ENCODE data around the gene HPCAL1.
A peak's percentile ranks its signal among the peaks of the same experiment; 100 is the strongest.

Gene HPCAL1

DNA sequence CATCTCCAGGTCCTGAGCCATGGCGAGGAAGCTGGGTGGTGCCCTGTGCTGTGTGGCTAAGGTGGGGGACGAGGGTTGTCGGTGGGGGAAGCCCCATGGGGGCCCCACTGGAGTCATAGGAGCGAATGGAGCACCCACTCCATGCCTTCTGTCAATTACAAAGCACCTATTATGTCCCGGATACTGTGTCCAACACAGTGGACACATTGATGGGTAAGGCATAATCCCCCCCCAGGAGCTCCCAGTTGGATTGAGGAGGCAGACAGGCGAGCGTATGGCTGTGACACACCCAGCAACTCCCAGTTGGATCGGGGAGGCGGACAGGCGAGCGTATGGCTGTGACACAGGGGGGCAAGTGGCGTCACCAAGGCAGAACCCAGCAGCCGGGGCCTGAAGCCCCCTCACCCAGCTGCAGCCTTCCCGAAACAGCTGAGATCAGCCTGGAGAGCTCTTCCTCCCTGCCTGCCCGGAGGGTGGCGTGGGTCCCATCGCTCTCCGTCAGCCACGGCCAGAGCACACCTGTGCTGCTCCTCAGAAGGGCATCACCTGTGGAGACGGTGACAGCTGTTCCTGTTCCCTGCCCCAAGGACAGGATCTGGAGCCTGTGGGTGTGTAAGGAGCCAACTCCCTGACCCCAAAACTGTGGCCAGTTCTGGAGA, 69.6 kb downstream of the HPCAL1 start:
- no peak for DNase-seq

DNA sequence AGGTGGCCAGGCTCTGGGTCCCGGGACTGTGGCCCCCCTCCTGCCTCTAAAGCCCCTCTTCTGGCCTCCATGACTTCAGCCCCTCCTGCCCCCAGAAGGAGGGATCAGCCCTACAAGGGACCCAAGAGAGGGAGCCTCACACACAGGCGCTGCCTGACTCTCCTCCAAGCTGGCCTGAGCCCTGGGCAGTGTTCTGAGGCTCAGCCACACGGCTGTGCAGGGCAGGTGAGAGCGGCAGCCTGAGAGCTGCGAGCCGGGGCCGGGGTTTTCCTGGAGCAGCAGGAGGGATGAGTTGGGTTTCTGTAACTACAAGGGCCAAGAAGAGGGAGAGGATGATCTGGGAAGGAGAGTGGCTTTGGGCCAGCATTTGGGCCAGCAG, 70.1 kb downstream of the HPCAL1 start:
- DNase-seq, result no peak

DNA sequence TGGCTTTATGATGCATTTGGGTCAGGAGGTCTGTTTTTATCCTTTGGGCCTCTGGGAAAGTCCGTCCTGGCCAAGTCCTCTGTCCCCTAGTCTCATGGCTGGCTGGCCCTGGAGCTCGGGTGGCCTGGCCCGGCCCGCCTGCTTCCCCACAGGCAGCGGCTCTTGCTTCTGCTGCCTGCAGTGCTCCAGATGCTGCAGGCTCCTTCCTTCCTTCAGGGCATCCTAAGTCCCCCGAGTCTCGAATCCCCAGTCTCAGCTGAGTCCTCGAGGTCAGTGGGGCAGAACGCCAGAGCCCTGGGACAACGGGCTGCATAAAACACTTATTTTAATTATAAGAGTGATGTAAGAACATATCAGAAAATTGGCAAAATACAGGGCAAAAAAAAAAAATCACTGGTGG, 71.2 kb downstream of the HPCAL1 start:
- no peak for DNase-seq

DNA sequence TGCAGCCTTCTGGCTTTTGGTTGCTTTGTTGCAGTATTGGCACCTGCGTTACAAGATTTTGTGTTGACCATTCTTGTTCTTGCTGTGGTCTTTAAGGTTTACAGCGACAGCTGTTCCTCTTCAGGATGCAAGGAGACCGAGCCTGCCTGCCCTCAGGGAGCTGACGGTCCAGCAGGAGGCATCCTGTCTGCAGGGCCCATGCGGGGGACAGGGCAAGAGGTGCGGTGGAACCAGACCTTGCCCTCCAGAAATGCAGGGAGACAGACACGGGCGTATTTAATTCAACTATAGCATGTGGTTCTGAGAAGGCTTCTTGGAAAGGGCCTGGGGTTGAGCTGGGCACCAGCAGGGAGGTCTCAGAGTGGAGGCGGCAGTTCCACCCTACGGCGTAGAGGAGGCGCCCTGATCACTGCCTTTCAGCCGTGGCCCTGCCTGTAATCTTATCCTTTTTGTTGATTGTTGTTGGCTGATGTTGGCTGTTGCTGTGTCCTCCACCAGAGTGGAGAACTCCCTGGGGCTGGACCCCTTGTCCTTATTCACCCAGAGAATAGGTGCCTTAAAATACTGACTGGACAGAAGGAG, 71.7 kb downstream of the HPCAL1 start:
- DNase-seq, result no peak

DNA sequence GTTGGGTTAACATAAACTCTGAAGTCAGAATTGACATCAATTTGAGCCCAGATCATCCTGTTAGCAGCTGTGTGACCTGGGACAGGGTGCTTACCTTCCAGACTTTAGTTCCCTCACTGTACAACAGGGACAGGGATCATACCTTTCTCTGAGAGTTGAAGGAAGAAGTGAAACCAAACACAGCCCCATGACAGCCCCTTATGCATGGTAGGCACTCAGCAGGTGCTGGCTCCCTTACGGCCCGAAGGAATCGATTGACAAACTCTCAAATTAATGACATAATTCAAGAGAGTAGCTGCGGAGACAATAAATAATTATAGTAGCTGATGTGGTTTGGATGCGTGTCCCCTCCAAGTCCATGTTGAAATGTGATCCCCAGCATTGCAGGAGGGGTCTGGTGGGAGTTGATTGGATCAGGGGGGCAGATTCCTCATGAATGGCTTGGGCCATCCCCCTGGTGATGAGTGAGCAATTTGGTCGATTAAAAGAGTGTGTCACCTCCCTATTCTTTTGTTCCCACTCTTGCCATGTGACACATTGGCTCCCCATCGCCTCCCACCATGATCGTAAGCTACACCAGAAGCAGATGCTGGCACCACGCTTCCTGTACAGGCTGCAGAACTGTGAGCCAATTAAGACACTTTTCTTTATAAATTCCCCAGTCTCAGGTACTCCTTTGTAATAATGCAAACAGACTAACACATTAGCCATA, 73.0 kb downstream of the HPCAL1 start:
- peak; percentile 26 for DNase-seq

DNA sequence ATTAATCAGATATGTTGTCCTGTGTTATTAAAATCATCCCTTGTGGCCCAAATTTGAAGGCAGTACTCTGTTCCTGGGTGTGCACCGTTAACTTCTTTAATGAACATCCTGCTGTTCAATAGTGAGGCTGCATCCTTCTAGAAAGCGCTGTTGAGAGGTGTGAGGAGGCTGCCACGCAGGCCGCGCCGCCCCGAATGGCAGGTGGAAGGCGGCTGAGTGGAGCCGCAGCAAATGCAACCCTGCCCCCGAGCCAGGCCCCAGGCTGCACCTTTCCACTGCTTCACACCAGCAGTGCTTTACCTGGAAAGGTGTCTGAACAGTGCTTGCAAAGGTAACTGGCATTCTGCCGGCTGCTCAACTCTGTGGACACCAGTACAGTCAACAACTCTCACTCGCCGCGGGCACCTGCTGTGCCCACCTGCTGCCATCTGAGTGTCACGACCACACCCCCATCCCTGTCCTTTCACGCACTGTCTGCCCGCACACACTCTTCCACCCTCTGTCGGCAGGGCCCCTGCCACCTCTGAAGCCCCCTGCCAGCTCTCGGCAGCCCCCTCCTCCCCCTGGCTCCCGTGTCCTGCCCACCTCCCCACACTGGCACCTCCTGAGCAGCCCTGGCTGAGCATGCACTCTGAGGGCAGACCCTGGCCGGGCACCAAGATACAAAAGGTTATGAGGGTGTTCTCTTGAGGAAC, 74.5 kb downstream of the HPCAL1 start:
- DNase-seq, result no peak

DNA sequence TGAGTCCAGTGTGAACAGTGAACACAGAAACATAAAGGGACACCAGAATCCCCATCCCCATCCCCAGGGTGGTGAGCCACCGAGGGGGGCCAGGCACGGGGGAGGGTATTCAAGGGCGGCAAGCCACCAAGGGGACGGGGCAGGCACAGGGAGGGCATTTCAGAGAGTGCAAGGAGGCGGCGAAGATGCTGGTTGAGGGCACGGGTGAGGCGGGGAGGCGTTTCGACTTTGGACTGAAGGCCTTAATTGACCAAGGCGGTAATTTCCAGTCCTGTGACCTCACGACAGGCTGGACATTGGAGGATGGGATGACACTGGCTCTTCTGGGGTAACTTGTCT, 75.0 kb downstream of the HPCAL1 start:
- no peak for DNase-seq

DNA sequence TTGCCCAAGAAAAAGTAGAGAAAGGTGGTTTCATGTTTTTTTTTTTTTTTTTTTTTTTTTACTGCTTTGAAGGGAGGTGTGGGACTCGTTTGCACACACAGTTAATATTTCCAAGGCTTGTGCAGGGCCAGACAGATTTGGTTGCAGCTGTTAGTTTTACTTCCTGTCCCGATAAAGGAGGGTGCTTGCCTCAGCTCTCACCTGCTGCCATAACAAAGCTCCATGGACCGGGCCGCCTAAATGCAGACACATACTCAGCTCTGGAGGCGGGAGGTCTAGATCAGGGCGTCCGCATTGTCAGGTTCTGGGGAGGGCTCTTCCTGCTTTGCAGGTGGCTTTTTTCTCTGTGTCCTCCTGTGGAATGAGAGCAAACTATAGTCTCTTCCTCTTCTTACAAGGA, 75.5 kb downstream of the HPCAL1 start:
- no peak for DNase-seq

DNA sequence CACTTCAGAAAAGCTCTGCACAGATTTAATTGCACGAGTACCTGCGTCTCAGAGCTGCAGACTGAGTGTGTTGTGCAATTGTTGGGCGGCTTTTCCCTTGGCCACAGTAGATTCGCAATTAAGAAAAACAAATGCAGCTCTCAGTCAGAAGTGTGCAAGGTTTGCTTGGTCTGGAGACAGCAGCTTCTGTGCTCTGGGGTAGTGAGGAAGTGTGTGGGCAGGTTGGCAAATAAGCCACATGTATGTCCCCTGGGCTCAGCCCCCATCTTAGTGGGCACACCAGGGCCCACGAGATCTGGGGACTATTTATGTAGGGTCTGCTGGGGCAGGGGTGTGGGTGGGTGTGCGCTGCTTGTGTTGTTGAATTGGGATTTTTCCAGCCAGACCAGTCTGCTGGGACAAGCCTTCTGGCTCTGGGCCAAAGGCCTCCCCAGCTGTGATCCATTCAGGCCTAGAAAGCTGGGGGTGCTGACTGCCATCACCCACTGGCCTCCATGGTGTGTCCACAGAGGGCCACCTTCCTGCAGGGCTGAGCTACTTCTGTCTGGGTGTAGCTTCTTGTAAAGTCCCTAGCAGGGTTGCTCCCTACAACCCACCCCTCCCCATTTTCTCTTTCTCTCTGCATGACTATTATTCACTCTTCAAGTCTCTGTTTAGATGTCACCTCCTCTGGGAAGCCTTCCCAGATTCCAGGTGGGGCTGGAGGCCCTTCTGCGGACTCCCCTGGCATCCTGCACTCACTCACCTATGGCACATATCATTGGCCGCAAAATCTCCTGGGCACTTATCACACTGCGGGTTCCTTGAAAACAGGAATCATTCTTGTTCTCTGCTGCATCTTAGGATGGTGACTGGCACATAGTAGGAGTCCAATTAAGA, 77.6 kb downstream of the HPCAL1 start:
- no peak for DNase-seq

DNA sequence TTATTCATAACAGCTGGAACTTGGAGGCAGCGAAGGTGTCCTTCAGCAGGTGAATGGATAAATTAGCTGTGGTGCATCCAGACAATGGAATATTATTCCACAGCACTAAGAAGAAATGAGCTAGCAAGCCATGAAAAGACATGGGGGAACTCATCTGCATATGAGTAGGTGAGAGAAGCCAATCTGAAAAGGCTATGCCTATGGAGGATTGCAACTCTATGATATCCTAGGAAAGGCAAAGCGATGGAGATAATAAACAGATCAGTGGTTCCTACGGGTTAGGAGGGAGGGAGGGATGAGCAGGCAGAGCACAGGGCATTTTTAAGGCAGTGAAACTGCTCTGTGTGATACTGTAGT, 79.3 kb downstream of the HPCAL1 start:
- no peak for DNase-seq

DNA sequence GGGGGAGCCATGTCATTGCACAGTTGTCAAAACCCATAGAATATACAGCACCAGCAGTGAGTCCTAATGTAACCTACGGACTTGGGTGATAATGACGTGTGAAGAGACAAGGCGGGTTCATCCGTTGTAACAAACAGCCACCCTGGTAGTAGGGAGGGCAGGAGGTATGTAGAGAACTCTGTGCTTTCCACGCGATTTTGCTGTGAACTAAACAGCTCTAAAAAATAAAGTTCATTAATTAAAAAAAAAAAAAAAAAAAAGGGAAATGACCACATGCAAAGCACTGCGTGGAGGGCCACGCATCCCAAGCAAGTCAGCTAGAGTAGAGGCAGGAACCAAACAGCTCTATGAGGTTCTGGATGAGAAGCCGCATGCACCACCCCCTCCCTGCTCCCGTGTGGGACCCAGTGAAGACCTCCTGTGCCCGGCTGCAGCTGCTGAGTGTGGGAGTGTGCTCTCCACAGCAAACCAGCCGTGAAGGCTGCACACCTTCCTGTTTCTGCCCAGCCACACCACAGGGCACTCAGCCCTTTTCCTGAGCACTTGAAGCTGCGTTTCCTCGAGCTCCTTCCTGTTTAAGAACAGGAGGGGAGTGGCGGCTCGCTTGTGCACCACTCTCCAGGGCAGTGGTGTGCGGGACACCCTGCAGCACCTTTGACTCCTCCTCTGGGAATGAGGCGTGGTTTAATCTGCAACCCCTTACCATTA, 79.8 kb downstream of the HPCAL1 start:
- DNase-seq, result no peak

DNA sequence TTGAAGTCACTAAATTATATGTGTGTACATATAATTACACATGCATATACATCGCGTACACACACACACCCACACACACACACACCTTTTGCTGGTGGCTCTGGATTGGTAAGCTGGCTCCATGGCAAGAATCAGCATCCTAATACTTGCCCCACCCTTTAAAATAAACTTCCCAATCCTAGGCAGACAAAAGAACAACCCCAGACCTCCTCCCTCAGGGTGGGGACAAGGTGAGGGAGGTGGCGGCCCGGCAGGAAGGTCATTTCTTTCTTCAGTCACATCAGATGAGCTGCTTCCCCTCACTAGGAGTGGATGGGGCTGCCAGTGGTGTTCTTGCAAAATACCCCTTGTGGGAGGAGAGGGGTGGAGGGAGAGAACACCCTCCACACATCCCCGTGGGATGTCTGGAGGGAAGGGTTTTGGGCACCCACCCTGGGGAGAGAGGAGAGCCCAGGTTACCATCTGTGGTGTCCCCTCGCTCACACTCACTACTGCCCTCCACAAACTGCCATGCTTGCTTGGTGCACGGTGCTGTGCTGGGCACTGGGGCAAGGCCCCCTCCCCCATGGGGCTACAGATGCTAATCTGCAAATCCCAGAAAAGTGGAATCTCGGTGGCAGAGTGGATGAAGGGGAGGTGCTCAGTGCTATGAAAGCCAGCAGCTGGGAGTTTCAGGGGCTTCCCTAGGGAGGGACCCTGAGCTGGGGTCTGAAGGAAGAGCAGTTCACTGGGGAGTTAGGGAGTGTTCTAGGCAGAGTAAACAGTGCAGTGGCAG, 81.4 kb downstream of the HPCAL1 start:
- no peak for DNase-seq

DNA sequence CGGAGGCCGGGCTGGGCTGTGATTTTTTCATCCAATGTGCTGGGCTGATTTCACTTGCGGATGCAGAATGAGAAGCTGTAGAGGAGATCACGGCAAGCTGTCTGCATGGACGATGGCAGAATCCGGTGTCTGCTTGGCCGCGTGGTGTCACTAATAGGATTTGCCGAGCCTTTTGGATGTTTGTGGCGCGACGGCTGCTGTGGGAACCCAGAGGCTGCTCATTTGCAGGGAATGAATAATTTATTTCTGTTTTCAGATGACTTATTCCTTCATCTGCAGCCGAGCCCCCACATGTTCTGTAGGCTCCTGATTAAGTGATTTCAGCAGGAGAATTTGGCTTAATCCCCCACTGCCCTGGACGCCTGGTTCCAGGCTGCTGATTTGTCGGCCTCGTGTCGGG, 82.8 kb downstream of the HPCAL1 start:
- DNase-seq, result no peak

DNA sequence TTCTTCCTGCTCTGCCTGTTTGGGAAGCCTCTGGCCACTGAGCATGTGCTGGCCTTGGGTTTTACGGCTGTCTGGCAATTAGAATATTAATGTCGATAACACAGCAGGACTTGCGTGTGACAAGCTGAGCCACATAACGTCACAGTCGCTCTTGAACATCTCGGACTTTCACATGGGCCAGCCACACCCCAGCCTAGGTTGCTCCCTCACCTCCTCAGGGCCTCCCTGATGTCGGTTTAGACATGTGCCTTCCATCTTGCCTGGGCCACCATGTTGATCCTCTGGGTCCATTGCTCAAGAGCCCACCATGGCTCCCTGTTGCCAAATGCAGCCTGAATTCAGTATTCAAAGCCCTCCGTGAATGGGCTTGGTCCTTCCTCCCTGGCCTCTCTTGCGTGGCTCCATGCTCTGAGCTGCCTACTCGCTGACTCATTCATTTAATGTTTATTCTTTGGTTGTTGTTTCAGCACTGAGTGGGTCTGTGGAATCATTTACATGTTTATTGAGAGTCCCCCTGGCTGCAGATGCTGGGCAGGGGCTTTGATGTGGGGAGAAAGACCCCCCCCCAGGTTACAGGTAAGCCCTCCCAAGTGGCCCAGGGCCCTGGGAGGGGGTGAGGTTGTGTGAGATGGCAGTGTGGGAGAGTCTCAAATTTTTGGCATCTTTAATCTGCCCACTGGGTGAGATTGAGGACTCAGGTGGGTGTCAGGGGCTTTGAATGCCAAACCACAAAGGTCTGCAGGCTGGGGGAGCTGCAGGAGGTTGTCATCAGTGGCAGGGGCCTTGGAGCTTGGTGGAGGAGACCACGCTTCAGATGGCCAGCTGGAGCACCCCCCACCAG, 83.4 kb downstream of the HPCAL1 start:
- no peak for DNase-seq

DNA sequence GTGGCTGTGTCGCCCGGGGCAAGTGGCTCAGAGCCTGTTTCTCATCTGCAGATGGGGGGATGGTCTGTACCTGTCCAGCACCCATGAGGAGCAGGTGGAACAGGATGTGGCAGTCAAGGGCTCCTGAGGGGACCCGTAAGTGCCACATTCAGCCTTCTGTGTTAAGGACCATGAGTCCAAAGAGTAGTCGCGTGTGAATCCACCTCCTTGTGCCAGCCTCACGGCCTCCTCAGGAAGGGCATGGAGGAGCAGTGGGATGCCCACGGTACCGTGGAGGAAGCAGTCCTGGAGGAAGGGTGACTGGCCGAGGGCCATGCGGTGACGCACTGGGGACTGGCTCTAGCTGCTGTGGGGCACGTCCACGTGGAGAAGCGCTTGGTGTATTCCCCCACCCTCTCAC, 84.3 kb downstream of the HPCAL1 start:
- no peak for DNase-seq

DNA sequence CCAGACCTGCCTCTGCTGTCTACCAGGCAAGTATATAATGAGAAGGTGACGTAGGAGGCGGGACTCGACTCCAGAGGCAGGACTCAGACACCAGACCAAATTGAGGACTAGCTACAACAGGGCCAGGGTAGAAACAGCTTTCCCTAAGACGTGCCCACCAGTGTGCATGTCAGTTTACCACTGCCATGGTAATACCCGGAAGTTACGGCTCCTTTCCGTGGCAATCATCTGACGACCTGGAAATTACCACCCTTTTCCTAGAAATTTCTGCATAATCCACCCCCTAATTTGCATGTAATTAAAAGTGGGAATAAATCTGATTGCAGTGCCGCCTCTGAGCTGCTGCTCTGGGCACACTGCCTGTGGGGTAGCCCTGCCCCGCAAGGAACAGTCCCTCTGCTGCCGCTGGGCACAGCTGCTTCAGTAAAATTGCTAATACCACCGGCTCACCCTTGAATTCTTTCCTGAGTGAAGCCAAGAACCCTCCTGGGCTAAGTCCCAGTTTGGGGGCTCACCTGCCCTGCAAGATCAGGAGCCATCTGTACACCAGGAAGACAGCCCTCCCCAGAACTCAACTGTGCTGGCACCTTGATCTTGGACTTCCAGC, 86.4 kb downstream of the HPCAL1 start:
- DNase-seq, result no peak

DNA sequence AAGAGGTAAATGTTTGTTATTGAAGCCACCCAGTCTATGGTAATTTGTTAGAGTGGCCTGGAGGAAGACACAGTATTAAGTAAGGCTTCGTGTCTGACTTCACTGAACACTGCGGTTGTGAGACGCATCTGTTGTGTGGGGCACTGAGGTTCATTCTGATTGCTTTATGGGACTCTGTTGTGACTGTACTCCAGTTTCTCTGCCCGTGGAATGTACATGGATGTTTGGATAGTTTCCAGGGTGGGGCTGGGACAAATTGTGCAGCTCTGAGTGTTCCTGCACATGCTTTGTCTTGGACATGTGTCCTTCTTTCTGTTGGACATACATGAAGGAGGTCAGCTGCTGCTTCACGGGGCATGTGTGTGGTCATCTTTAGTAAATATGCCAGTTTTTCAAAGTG, 86.9 kb downstream of the HPCAL1 start:
- DNase-seq, result no peak

DNA sequence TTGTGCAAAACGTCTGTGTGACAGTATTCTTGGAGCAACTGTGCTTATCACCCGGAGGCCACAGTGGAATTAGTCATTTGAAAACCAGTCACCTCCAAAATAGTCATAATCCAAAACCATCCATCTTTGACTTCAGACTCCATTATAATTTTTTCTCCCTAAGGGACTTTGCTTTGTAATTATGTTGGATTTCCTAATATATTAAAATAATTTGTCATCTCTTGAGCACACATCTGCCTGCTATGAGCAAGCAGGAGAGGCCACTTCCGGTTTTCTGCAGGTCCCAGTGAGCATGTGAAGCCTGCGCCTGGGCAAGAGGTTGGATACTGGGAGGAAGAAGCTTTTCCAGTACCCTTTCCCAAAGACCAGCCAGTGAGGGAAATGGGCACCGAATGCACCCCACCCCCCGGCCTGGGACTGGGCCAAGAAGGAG, 87.7 kb downstream of the HPCAL1 start:
- DNase-seq, result no peak

DNA sequence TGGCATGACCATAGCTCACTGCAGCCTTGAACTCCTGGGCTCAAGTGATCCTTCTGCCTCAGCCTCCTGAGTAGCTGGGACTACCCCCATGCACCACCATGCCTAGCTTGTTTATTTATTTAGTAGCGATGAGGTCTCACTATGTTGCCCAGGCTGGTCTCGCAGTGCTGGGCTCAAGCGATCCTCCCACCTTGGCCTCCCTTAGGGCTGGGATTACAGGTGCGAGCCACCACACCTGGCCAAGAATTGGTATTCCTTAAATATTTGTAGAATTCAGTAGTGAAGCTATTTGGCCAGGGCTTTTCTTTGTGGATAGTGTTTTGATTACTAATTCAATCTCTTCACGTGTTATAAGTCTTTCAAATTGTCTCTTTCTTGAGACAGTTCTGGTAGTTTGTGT, 89.4 kb downstream of the HPCAL1 start:
- no peak for DNase-seq

DNA sequence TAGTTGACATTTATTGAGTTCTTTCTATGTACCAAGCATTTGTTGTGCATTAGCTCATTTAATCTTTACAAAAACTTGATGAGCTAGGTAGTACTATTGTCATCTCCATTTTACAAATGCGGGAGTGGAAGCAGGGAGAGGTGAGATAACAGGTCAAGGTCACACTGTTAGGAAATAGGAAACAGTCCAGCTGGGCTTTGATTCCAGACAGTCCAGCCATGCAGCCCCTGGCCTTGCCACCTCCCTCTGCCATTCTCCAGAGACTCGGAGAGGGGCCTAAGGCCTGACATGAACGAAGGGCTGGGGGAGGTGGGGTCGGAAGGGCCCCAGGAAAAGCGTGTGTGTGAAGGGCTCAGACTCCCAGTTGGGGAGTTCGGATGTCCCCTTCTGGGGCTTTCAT, 89.8 kb downstream of the HPCAL1 start:
- no peak for DNase-seq

Data from NCI-H1092 treated with DMSO at 0.1 percent for 48 hours (cell line).